Ishikawa (cell line): ENCODE results near the gene ZYG11B.

Experiments
- CREB1 ChIP-seq: IDR thresholded peaks from 2 replicates; pipeline ENCODE4 v1.6.1; 2012; ENCODE audit warnings: low read depth
- EGR1 ChIP-seq: IDR thresholded peaks from 2 replicates; pipeline ENCODE4 v1.6.1; 2012
- EP300 ChIP-seq: IDR thresholded peaks from 2 replicates; pipeline ENCODE4 v1.6.1; 2012; ENCODE audit warnings: borderline replicate concordance
- FOXM1 ChIP-seq: IDR thresholded peaks from 2 replicates; pipeline ENCODE4 v1.6.1; 2012; ENCODE audit warnings: low read depth, borderline replicate concordance
- MAX ChIP-seq: IDR thresholded peaks from 2 replicates; pipeline ENCODE4 v1.6.1; 2012
- NFIC ChIP-seq: IDR thresholded peaks from 2 replicates; pipeline ENCODE4 v1.6.1; 2012
- RAD21 ChIP-seq: IDR thresholded peaks from 2 replicates; pipeline ENCODE4 v1.6.1; 2012; ENCODE audit warnings: low read depth
- REST ChIP-seq: IDR thresholded peaks from 2 replicates; pipeline ENCODE4 v1.6.1; 2012; ENCODE audit warnings: low read depth, mild to moderate bottlenecking
- TCF12 ChIP-seq: IDR thresholded peaks from 2 replicates; pipeline ENCODE4 v1.6.1; 2012; ENCODE audit warnings: low read depth
- TEAD4 ChIP-seq: IDR thresholded peaks from 2 replicates; pipeline ENCODE4 v1.6.1; 2012
- ZBTB7A ChIP-seq: IDR thresholded peaks from 2 replicates; pipeline ENCODE4 v1.6.1; 2012; ENCODE audit warnings: low read depth
- TF ChIP-seq, protein P1 (sequence below): IDR thresholded peaks from 2 replicates; pipeline ENCODE4 v1.6.1; 2012

The ZYG11B gene

GRCh38 chr1:52876843-52877242 lies 150.6 kb downstream of the ZYG11B start:
- no peak for TF ChIP-seq CREB1
- no peak for TF ChIP-seq MAX
- no peak for TF ChIP-seq EP300
- no peak for TF ChIP-seq FOXM1
- TF ChIP-seq EGR1: no peak
- no peak for TF ChIP-seq RAD21
- TF ChIP-seq NFIC: no peak
- no peak for TF ChIP-seq ZBTB7A
- no peak for TF ChIP-seq TEAD4
- TF ChIP-seq, protein P1, sequence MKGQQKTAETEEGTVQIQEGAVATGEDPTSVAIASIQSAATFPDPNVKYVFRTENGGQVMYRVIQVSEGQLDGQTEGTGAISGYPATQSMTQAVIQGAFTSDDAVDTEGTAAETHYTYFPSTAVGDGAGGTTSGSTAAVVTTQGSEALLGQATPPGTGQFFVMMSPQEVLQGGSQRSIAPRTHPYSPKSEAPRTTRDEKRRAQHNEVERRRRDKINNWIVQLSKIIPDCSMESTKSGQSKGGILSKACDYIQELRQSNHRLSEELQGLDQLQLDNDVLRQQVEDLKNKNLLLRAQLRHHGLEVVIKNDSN: no peak
- TF ChIP-seq REST: no peak
- no peak for TF ChIP-seq TCF12
